ENCODE measurements around the gene DLG1.
"Not testable (repeated sequence)": the region's sequence is repeated elsewhere in the genome, so short reads cannot be mapped to it uniquely, and the experiment has no call there.

The DLG1 gene

GRCh38 chr3:197286678-197287077, 11.7 kb downstream of the DLG1 start:
- ATAC-seq, result no peak

- no peak for ATAC-seq
These were observed 12.9 kb downstream of the DLG1 start for GRCh38 chr3:197285557-197285956.

GRCh38 chr3:197283045-197283444, 15.4 kb downstream of the DLG1 start:
- ATAC-seq, result no peak

- ATAC-seq, result no peak
These were observed 16.6 kb downstream of the DLG1 start for GRCh38 chr3:197281849-197282248.

- no peak for ATAC-seq
These were observed 18.3 kb downstream of the DLG1 start for GRCh38 chr3:197280156-197280555.

- no peak for ATAC-seq
These were observed 19.5 kb downstream of the DLG1 start for GRCh38 chr3:197278933-197279332.

GRCh38 chr3:197276808-197277207, 21.6 kb downstream of the DLG1 start:
- ATAC-seq, result not testable (repeated sequence)

GRCh38 chr3:197270558-197271317, 27.7 kb downstream of the DLG1 start:
- no peak for ATAC-seq

- no peak for ATAC-seq
These were observed 29.4 kb downstream of the DLG1 start for GRCh38 chr3:197269024-197269423.

- no peak for ATAC-seq
These were observed 30.1 kb downstream of the DLG1 start for GRCh38 chr3:197268294-197268693.

GRCh38 chr3:197266331-197266730, 32.1 kb downstream of the DLG1 start:
- no peak for ATAC-seq

- ATAC-seq, result no peak
These were observed 35.7 kb downstream of the DLG1 start for GRCh38 chr3:197262709-197263108.

GRCh38 chr3:197261164-197261509, 37.3 kb downstream of the DLG1 start:
- no peak for ATAC-seq

- no peak for ATAC-seq
These were observed 37.8 kb downstream of the DLG1 start for GRCh38 chr3:197260491-197261163.

GRCh38 chr3:197259096-197259495, 39.3 kb downstream of the DLG1 start:
- ATAC-seq, result no peak

- ATAC-seq, result peak in 1 of 2 donors; percentile 51
These were observed 40.1 kb downstream of the DLG1 start for GRCh38 chr3:197258168-197258755.

- ATAC-seq, result no peak
These were observed 40.7 kb downstream of the DLG1 start for GRCh38 chr3:197257711-197258110.

GRCh38 chr3:197256836-197257444, 41.5 kb downstream of the DLG1 start:
- no peak for ATAC-seq

- ATAC-seq, result no peak
These were observed 42.3 kb downstream of the DLG1 start for GRCh38 chr3:197256104-197256503.

- peak in 1 of 2 donors; percentile 41 for ATAC-seq
These were observed 45.0 kb downstream of the DLG1 start for GRCh38 chr3:197253238-197253947.

- ATAC-seq, result no peak
These were observed 48.9 kb downstream of the DLG1 start for GRCh38 chr3:197249542-197249941.

GRCh38 chr3:197248341-197248740, 50.1 kb downstream of the DLG1 start:
- no peak for ATAC-seq

GRCh38 chr3:197244751-197245150, 53.7 kb downstream of the DLG1 start:
- no peak for ATAC-seq
